ENCODE results near the gene ATG9A. TPM values are rescaled to one million over a fixed set of nuclear protein-coding genes. Genes with fewer than 3 reads are reported as not detected.

Gene ATG9A
- total and polyA plus RNA-seq, 4 donors = 22.5 to 49.1 (median 42.6) TPM

- peak overlapping the region in 1 of 2 donors; percentile 20 for H3K27ac ChIP-seq (ENCODE audit: low read depth in 1 of 2, low read length in 1 of 2)
Measured at GRCh38 chr2:219172231-219173154, 56.9 kb downstream of the ATG9A start.

GRCh38 chr2:219171231-219171651, 58.2 kb downstream of the ATG9A start:
- no peak overlapping the region for H3K9ac ChIP-seq (ENCODE audit: insufficient read depth in 1 of 2, low read length in 2 of 2)
- no peaks in the 10 kb centered on the region for H3K27me3 ChIP-seq (ENCODE audit: control insufficient read depth in 3 of 3, insufficient read depth in 3 of 3, low read length in 2 of 3)
- 39 to 49% methylated on average over 6 of the region's 6 CpGs for WGBS, 2 donors
- ATAC-seq (ENCODE audit: insufficient read depth, low FRiP score) (peak; percentile 57), DNase-seq (peak; percentile 50 to 63 (median 54))
- H3K36me3 ChIP-seq (ENCODE audit: control insufficient read depth in 4 of 4, insufficient read depth in 4 of 4, low read length in 4 of 4) = peaks cover 2 to 25% (median 11%) of the 10 kb centered on the region in 4 donors
- peak overlapping the region in 1 of 2 donors; percentile 78 for H3K27ac ChIP-seq (ENCODE audit: low read depth in 1 of 2, low read length in 1 of 2)
- no peaks in the 10 kb centered on the region for H3K9me3 ChIP-seq (ENCODE audit: control insufficient read depth in 4 of 4, insufficient read depth in 3 of 4, low read length in 3 of 4)
- peak; percentile 42 for TF ChIP-seq CTCF (IDR thresholded peaks at IDR 0.05; ENCODE audit: control extremely low read depth, extremely low read depth)
- no peak overlapping the region for H3K4me3 ChIP-seq
- H3K4me1 ChIP-seq (ENCODE audit: control insufficient read depth in 5 of 5, insufficient read depth in 5 of 5, low read length in 5 of 5) = peaks cover 0 to 7% (median 2%) of the 10 kb centered on the region in 5 donors

More at GRCh38 chr2:219172231-219173154, 56.9 kb downstream of the ATG9A start:
- 85 to 90% methylated on average over 16 of the region's 16 CpGs for WGBS, 2 donors
- H3K36me3 ChIP-seq (ENCODE audit: control insufficient read depth in 4 of 4, insufficient read depth in 4 of 4, low read length in 4 of 4) = peaks cover 2 to 25% (median 11%) of the 10 kb centered on the region in 4 donors
- DNase-seq (no peak), ATAC-seq (ENCODE audit: insufficient read depth, low FRiP score) (no peak)
- no peak for TF ChIP-seq CTCF (IDR thresholded peaks at IDR 0.05; ENCODE audit: control extremely low read depth, extremely low read depth)
- no peaks in the 10 kb centered on the region for H3K9me3 ChIP-seq (ENCODE audit: control insufficient read depth in 4 of 4, insufficient read depth in 3 of 4, low read length in 3 of 4)
- peaks cover 0 to 11% (median 2%) of the 10 kb centered on the region in 5 donors for H3K4me1 ChIP-seq (ENCODE audit: control insufficient read depth in 5 of 5, insufficient read depth in 5 of 5, low read length in 5 of 5)
- no peaks in the 10 kb centered on the region for H3K27me3 ChIP-seq (ENCODE audit: control insufficient read depth in 3 of 3, insufficient read depth in 3 of 3, low read length in 2 of 3)
- no peak overlapping the region for H3K9ac ChIP-seq (ENCODE audit: insufficient read depth in 1 of 2, low read length in 2 of 2)
- H3K4me3 ChIP-seq = no peak overlapping the region

- TF ChIP-seq CTCF (IDR thresholded peaks at IDR 0.05; ENCODE audit: control extremely low read depth, extremely low read depth) = no peak
- DNase-seq (no peak), ATAC-seq (ENCODE audit: insufficient read depth, low FRiP score) (no peak)
- 91 to 95% methylated on average over 10 of the region's 10 CpGs for WGBS, 2 donors
- Histone ChIP-seq H3K9ac (ENCODE audit: insufficient read depth in 1 of 2, low read length in 2 of 2) (no peak within 1 kb of the TSS), H3K36me3 (ENCODE audit: control insufficient read depth in 4 of 4, insufficient read depth in 4 of 4, low read length in 4 of 4) (peaks cover 2 to 25% (median 11%) of the 10 kb centered on the region in 4 donors), H3K4me3 (no peak within 1 kb of the TSS), H3K27ac (ENCODE audit: low read depth in 1 of 2, low read length in 1 of 2) (no peak within 1 kb of the TSS), H3K9me3 (ENCODE audit: control insufficient read depth in 4 of 4, insufficient read depth in 3 of 4, low read length in 3 of 4) (no peaks in the 10 kb centered on the region), H3K4me1 (ENCODE audit: control insufficient read depth in 5 of 5, insufficient read depth in 5 of 5, low read length in 5 of 5) (peaks cover 0 to 2% (median 0%) of the 10 kb centered on the region in 5 donors), H3K27me3 (ENCODE audit: control insufficient read depth in 3 of 3, insufficient read depth in 3 of 3, low read length in 2 of 3) (no peaks in the 10 kb centered on the region)
Measured at GRCh38 chr2:219169930-219170654, 59.3 kb downstream of the ATG9A start, which contains the start of gene SLC23A3. Gene SLC23A3 (minus strand): TSS chr2:219170029. CDS start chr2:219169984, 45 bp downstream.

Other genes with a start within 250 kb of the ATG9A start
- gene FEV, start 244.5 kb downstream of the ATG9A start, total RNA-seq = not detected
- gene FEV, start 244.5 kb downstream of the ATG9A start, polyA plus RNA-seq = not detected
- not detected for gene CRYBA2, start 236.2 kb downstream of the ATG9A start, total RNA-seq
- gene CRYBA2, start 236.2 kb downstream of the ATG9A start, polyA plus RNA-seq = under 1 TPM in 1 of 2 donors, not detected in 1; 0.08 TPM
- 10 to 100 TPM; 10.3 to 16.5 TPM for gene CFAP65, start 188.1 kb downstream of the ATG9A start, total RNA-seq
- 1 to 10 TPM; 3.9 to 5.8 TPM for gene CFAP65, start 188.1 kb downstream of the ATG9A start, polyA plus RNA-seq
- 1 to 10 TPM; 2.2 to 4.4 TPM for gene IHH, start 168.7 kb downstream of the ATG9A start, total RNA-seq
- 1 to 10 TPM in 1 of 2 donors, under 1 TPM in 1; 0.55 to 1.8 TPM for gene IHH, start 168.7 kb downstream of the ATG9A start, polyA plus RNA-seq
- 10 to 100 TPM; 13.3 to 21.1 TPM for gene NHEJ1, start 68.8 kb downstream of the ATG9A start, total RNA-seq
- gene NHEJ1, start 68.8 kb downstream of the ATG9A start, polyA plus RNA-seq = 10 to 100 TPM in 1 of 2 donors, 1 to 10 TPM in 1; 8.4 to 11.7 TPM
- gene SLC23A3, start 59.6 kb downstream of the ATG9A start, total RNA-seq = 1 to 10 TPM; 2.0 to 2.5 TPM
- gene SLC23A3, start 59.6 kb downstream of the ATG9A start, polyA plus RNA-seq = 1 to 10 TPM in 1 of 2 donors, under 1 TPM in 1; 0.80 to 1.7 TPM
- gene CNPPD1, start 52.7 kb downstream of the ATG9A start, total RNA-seq = 10 to 100 TPM; 27.5 to 66.9 TPM
- 10 to 100 TPM; 37.2 to 60.1 TPM for gene CNPPD1, start 52.7 kb downstream of the ATG9A start, polyA plus RNA-seq
- 10 to 100 TPM; 42.1 to 80.6 TPM for gene RETREG2, start 51.4 kb downstream of the ATG9A start, total RNA-seq
- gene RETREG2, start 51.4 kb downstream of the ATG9A start, polyA plus RNA-seq = 10 to 100 TPM; 46.8 to 56.6 TPM
- gene ZFAND2B, start 22.9 kb downstream of the ATG9A start, total RNA-seq = 10 to 100 TPM; 28.2 to 41.4 TPM
- gene ZFAND2B, start 22.9 kb downstream of the ATG9A start, polyA plus RNA-seq = 10 to 100 TPM; 37.7 to 45.1 TPM
- 10 to 100 TPM; 17.2 to 40.4 TPM for gene ABCB6, start 10.7 kb downstream of the ATG9A start, total RNA-seq
- 10 to 100 TPM; 27.7 to 49.4 TPM for gene ABCB6, start 10.7 kb downstream of the ATG9A start, polyA plus RNA-seq
- 100 to 1,000 TPM in 1 of 2 donors, 10 to 100 TPM in 1; 40.1 to 101 TPM for gene ANKZF1, start 170 bp upstream of the ATG9A start, total RNA-seq
- gene ANKZF1, start 170 bp upstream of the ATG9A start, polyA plus RNA-seq = 10 to 100 TPM; 22.3 to 28.4 TPM
- 10 to 100 TPM; 18.1 to 18.7 TPM for gene GLB1L, start 15.8 kb upstream of the ATG9A start, total RNA-seq
- gene GLB1L, start 15.8 kb upstream of the ATG9A start, polyA plus RNA-seq = 1 to 10 TPM; 7.5 to 9.1 TPM
- gene STK16, start 15.8 kb upstream of the ATG9A start, total RNA-seq = 10 to 100 TPM; 16.2 to 25.7 TPM
- 10 to 100 TPM; 25.2 to 50.5 TPM for gene STK16, start 15.8 kb upstream of the ATG9A start, polyA plus RNA-seq
- gene TUBA4B, start 23.6 kb upstream of the ATG9A start, total RNA-seq = 10 to 100 TPM in 1 of 2 donors, 1 to 10 TPM in 1; 5.7 to 20.3 TPM
- gene TUBA4B, start 23.6 kb upstream of the ATG9A start, polyA plus RNA-seq = 10 to 100 TPM in 1 of 2 donors, 1 to 10 TPM in 1; 8.7 to 12.2 TPM
- gene TUBA4A, start 24.3 kb upstream of the ATG9A start, total RNA-seq = 10 to 100 TPM; 15.6 to 37.9 TPM
- 10 to 100 TPM; 48.1 to 82.1 TPM for gene TUBA4A, start 24.3 kb upstream of the ATG9A start, polyA plus RNA-seq
- 10 to 100 TPM; 77.3 to 79.6 TPM for gene DNAJB2, start 49.7 kb upstream of the ATG9A start, total RNA-seq
- gene DNAJB2, start 49.7 kb upstream of the ATG9A start, polyA plus RNA-seq = 10 to 100 TPM; 63.7 to 73.4 TPM
- 1 to 10 TPM in 1 of 2 donors, under 1 TPM in 1; 0.21 to 2.6 TPM for gene PTPRN, start 79.8 kb upstream of the ATG9A start, total RNA-seq
- under 1 TPM; 0.11 to 0.22 TPM for gene PTPRN, start 79.8 kb upstream of the ATG9A start, polyA plus RNA-seq
- gene RESP18, start 103.1 kb upstream of the ATG9A start, total RNA-seq = not detected
- not detected for gene RESP18, start 103.1 kb upstream of the ATG9A start, polyA plus RNA-seq
- 10 to 100 TPM; 73.7 to 78.6 TPM for gene DNPEP, start 158.3 kb upstream of the ATG9A start, total RNA-seq
- 10 to 100 TPM; 82.9 to 89.7 TPM for gene DNPEP, start 158.3 kb upstream of the ATG9A start, polyA plus RNA-seq
- gene DES, start 188.7 kb upstream of the ATG9A start, total RNA-seq = 10 to 100 TPM; 23.9 to 88.7 TPM
- 100 to 1,000 TPM in 1 of 2 donors, 10 to 100 TPM in 1; 27.2 to 108 TPM for gene DES, start 188.7 kb upstream of the ATG9A start, polyA plus RNA-seq
- gene SPEG, start 205.2 kb upstream of the ATG9A start, total RNA-seq = 10 to 100 TPM in 1 of 2 donors, 1 to 10 TPM in 1; 8.7 to 15.6 TPM
- gene SPEG, start 205.2 kb upstream of the ATG9A start, polyA plus RNA-seq = 10 to 100 TPM in 1 of 2 donors, 1 to 10 TPM in 1; 3.7 to 10.5 TPM